GM19025 (cell line): Measurements from ENCODE around the gene KRTAP9-8.
"Not testable (repeated sequence)": the region's sequence is repeated elsewhere in the genome, so short reads cannot be mapped to it uniquely, and the experiment has no call there.

Experiments used
- ATAC-seq: cut with Tn5 transposase; IDR thresholded peaks from one replicate; pipeline ENCODE4 v1.9.1; 2021; ENCODE audit warnings: mild to moderate bottlenecking, low read depth, moderate library complexity; ENCODE audit not compliant: unreplicated experiment

Gene KRTAP9-8

GRCh38 chr17:41254861-41255260 lies 17.1 kb downstream of the KRTAP9-8 start:
- no peak for ATAC-seq

GRCh38 chr17:41255381-41256290 lies 17.8 kb downstream of the KRTAP9-8 start, which contains the start of gene KRTAP9-9:
TSS of gene KRTAP9-9 (plus strand) at chr17:41255384.
- not testable (repeated sequence) for ATAC-seq

- no peak for ATAC-seq
These were observed 18.5 kb downstream of the KRTAP9-8 start for GRCh38 chr17:41256291-41256685.

- no peak for ATAC-seq
These were observed 20.6 kb downstream of the KRTAP9-8 start for GRCh38 chr17:41258406-41258805.

GRCh38 chr17:41263212-41263611 lies 25.4 kb downstream of the KRTAP9-8 start:
- no peak for ATAC-seq

- no peak for ATAC-seq
These were observed 26.8 kb downstream of the KRTAP9-8 start for GRCh38 chr17:41264599-41264998.

- no peak for ATAC-seq
These were observed 27.3 kb downstream of the KRTAP9-8 start, which contains the start of gene KRTAP9-6 for GRCh38 chr17:41265078-41265477. TSS of gene KRTAP9-6 (plus strand) at chr17:41265378. CDS start at chr17:41265378, 0 bp downstream.

GRCh38 chr17:41267711-41268110 lies 29.9 kb downstream of the KRTAP9-8 start:
- ATAC-seq, result no peak

GRCh38 chr17:41271323-41271722 lies 33.5 kb downstream of the KRTAP9-8 start:
- ATAC-seq, result not testable (repeated sequence)

GRCh38 chr17:41271858-41272257 lies 34.1 kb downstream of the KRTAP9-8 start:
- no peak for ATAC-seq

- ATAC-seq, result not testable (repeated sequence)
These were observed 37.9 kb downstream of the KRTAP9-8 start, which contains the start of gene KRTAP9-7 for GRCh38 chr17:41275648-41276190. TSS of gene KRTAP9-7 (plus strand) at chr17:41275698. CDS start at chr17:41275698, 0 bp downstream.

- no peak for ATAC-seq
These were observed 40.6 kb downstream of the KRTAP9-8 start for GRCh38 chr17:41278176-41278955.

- ATAC-seq, result no peak
These were observed 46.2 kb downstream of the KRTAP9-8 start for GRCh38 chr17:41284043-41284442.

GRCh38 chr17:41284546-41284945 lies 46.7 kb downstream of the KRTAP9-8 start:
- ATAC-seq, result no peak

GRCh38 chr17:41287050-41287449 lies 49.3 kb downstream of the KRTAP9-8 start:
- no peak for ATAC-seq
